Testis (tissue), 3 donors: ENCODE measurements around the gene ADAD2. TPM values are rescaled to one million over a fixed set of nuclear protein-coding genes. Genes with fewer than 3 reads are reported as not detected.

Experiments
- DNase-seq: peaks from one replicate; pipeline ENCODE4 v3.0.0-alpha.2; 2019
- H3K27ac ChIP-seq, 2 donors: fragments of 200-600 bp; sonication (generic); one replicate each; pipeline ENCODE4 v1.5.1; 2019
- H3K27me3 ChIP-seq: fragments of 200-600 bp; sonication (generic); one replicate; pipeline ENCODE4 v1.5.1; 2019
- H3K36me3 ChIP-seq: fragments of 200-600 bp; sonication (generic); one replicate; pipeline ENCODE4 v1.5.1; 2017; ENCODE audit warnings: low read depth; ENCODE audit errors: missing control alignments
- H3K4me1 ChIP-seq: fragments of 200-600 bp; sonication (generic); one replicate; pipeline ENCODE4 v1.5.1; 2019
- H3K4me3 ChIP-seq, 2 donors: fragments of 200-600 bp; sonication (generic); one replicate each; pipeline ENCODE4 v1.5.1; 2017 to 2019
- H3K9me3 ChIP-seq: fragments of 200-600 bp; sonication (generic); one replicate; pipeline ENCODE4 v1.5.1; 2017
- POLR2A ChIP-seq: fragments of 450-650 bp; IDR thresholded peaks from one replicate; pipeline ENCODE4 v1.6.1; 2017; ENCODE audit warnings: antibody characterized with exemption, mild to moderate bottlenecking, moderate library complexity
- WGBS, 2 donors: methylation state at CpG; one replicate each; pipeline ENCODE4 v1.1.5; 2018; 5-methylcytosine and 5-hydroxymethylcytosine counted together
- intact Hi-C: fragments of 100-400 bp; cut with DNase I; formaldehyde crosslinking; loops from one replicate; pipeline ENCODE4 v1.15.1; 2023; ENCODE audit warnings: low total_unique reads
- polyA plus RNA-seq: library from polyadenylated mRNA; stranded (reverse); fragments of 350-450 nt; fragmentation: Illumina TruSeq; extraction: RNeasy Lipid Tissue Mini Kit (QIAGEN cat#74804); gene quantifications from one replicate; pipeline ENCODE4 v1.2.3, GENCODE V29; 2014; ENCODE audit warnings: low read depth, low replicate concordance; ENCODE audit not compliant: insufficient read depth
- total RNA-seq, 2 donors: library from RNA; depleted of rRNA; stranded (reverse); fragments of >200 nt; gene quantifications; one replicate each; pipeline ENCODE4 v1.2.3, GENCODE V29; 2016
- TF ChIP-seq, protein P1 (sequence below), 3 experiments: fragments of 450-650 bp in 2 of 3; fragments of 200-600 bp in 1 of 3; sonication (generic) in 1 of 3; IDR thresholded peaks; one replicate each; pipeline ENCODE4 v1.5.1; 2016 to 2019; ENCODE audit warnings: antibody characterized with exemption in 3 of 3, mild to moderate bottlenecking in 2 of 3, moderate library complexity in 1 of 3

ADAD2 gene
- total and polyA plus RNA-seq, 3 donors from 2014 or later, result 98.4 to 174 (median 133) TPM

DNA sequence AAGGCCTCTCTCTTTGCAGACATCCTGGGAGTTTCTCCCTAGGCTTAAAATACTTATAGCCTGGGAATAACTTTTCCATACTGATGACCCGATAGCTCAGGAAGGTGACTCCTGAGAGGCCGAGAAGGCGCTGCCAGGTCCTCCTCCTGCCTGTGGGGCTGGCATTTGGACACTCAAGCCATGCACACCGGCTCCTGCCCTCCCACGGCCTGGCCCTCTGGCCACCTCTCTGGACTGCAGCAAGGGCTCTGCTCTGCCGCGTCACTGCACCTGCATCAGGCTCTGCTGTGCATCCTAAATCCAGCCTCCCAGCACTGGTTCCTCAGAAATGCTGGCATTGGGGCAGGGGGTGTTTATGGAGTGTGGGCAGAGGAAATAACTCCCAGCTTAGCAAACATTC is 34.6 kb downstream of the ADAD2 start:
- no peaks in the 10 kb centered on the region for H3K27me3 ChIP-seq
- peaks cover 11% of the 10 kb centered on the region for H3K4me1 ChIP-seq
- no peak overlapping the region for H3K4me3 ChIP-seq
- intact Hi-C loops, result no loop called here
- H3K9me3 ChIP-seq, result no peaks in the 10 kb centered on the region
- WGBS, 2 donors, result 64 to 77% methylated on average over 5 to 7 of the region's 7 CpGs
- no peak overlapping the region for H3K27ac ChIP-seq
- no peak for DNase-seq
- TF ChIP-seq POLR2A, result no peak
- TF ChIP-seq, protein P1, sequence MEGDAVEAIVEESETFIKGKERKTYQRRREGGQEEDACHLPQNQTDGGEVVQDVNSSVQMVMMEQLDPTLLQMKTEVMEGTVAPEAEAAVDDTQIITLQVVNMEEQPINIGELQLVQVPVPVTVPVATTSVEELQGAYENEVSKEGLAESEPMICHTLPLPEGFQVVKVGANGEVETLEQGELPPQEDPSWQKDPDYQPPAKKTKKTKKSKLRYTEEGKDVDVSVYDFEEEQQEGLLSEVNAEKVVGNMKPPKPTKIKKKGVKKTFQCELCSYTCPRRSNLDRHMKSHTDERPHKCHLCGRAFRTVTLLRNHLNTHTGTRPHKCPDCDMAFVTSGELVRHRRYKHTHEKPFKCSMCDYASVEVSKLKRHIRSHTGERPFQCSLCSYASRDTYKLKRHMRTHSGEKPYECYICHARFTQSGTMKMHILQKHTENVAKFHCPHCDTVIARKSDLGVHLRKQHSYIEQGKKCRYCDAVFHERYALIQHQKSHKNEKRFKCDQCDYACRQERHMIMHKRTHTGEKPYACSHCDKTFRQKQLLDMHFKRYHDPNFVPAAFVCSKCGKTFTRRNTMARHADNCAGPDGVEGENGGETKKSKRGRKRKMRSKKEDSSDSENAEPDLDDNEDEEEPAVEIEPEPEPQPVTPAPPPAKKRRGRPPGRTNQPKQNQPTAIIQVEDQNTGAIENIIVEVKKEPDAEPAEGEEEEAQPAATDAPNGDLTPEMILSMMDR (IDR thresholded peaks at IDR 0.05), result no peak
- no peaks in the 10 kb centered on the region for H3K36me3 ChIP-seq

DNA sequence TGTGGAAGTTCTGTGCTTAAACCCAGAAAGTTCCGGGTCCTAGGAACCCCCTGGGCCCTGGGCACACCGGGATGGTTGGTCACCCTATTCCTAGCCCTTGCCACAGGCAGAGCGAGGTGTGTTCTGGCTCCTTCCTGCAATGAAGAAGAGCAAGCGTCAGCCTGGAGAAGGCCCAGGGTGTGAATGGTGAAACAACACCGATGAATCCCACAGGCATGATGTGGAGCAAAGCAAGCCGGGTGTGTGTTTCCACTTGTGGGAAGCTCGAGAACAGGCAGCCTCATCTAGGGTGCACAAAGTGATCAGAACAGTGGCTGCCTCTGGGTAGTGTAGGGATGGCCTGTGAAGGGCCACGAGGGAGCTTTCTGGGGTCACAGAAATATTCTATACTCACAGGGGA is 35.1 kb downstream of the ADAD2 start:
- no peaks in the 10 kb centered on the region for H3K36me3 ChIP-seq
- H3K4me3 ChIP-seq, result no peak overlapping the region
- intact Hi-C loops, result no loop called here
- H3K9me3 ChIP-seq, result no peaks in the 10 kb centered on the region
- no peak for DNase-seq
- TF ChIP-seq, protein P1 (IDR thresholded peaks at IDR 0.05), result no peak
- 74 to 84% methylated on average over 8 of the region's 8 CpGs for whole genome bisulfite sequencing, 2 donors
- H3K27me3 ChIP-seq, result no peaks in the 10 kb centered on the region
- H3K27ac ChIP-seq, result no peak overlapping the region
- H3K4me1 ChIP-seq, result peaks cover 11% of the 10 kb centered on the region

DNA sequence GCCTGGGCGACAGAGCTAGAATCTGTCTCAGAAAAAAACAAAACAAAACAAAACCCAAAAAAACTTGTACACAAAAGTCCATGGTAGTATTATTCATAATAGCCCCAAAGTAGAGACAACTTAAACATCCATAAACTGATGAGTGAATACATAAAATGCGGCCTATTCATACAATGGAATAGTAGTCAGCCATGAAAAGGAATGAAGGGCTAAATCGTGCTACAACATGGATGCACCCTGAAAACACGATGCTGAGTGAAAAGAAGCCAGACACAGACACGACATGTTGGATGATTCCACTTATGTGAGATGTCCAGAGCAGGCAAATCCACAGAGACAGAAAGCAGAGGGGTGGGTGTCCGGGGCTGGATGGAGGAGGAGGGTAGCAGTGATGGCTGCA is 36.6 kb downstream of the ADAD2 start:
- Histone ChIP-seq H3K4me1 (peaks cover 11% of the 10 kb centered on the region), H3K27ac (no peak overlapping the region), H3K9me3 (no peaks in the 10 kb centered on the region), H3K4me3 (no peak overlapping the region), H3K36me3 (no peaks in the 10 kb centered on the region), H3K27me3 (no peaks in the 10 kb centered on the region)
- no peak for TF ChIP-seq POLR2A
- TF ChIP-seq, protein P1 (IDR thresholded peaks at IDR 0.05), result no peak
- WGBS, 2 donors, result 76 to 87% methylated on average over 6 of the region's 6 CpGs
- no peak for DNase-seq
- intact Hi-C loops, result no loop called here

DNA sequence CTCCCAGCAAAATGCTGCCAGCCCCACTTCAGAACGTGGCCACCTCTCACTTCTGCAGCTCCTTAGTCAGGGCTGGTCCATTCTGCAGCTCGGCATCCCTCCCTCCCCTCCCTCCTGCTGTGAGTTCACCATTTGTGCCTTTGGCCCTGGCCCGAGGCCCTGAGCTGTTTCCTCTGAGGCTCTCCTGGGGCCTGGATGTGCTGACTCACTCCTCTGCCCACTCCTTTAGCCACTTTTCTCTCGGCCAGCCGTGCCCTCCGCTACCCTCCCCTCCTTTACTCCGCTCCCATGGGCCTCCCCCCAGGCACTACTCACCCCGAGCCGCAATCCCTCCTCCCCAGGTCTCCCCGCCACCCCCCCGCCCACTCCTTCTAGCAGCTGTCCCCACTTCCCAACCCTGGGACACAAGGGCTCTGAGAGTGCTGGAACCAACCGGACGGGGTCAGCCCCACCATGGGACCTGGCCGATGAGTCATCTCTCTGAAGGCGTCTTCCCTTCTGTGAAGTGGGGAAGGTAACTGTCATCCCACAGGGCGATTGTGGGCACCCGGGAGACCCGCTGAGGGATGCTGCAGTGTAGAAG is 37.4 kb downstream of the ADAD2 start:
- intact Hi-C loops, result no loop called here
- H3K9me3 ChIP-seq, result no peaks in the 10 kb centered on the region
- H3K4me1 ChIP-seq, result peaks cover 11% of the 10 kb centered on the region
- no peaks in the 10 kb centered on the region for H3K27me3 ChIP-seq
- H3K36me3 ChIP-seq, result no peaks in the 10 kb centered on the region
- 45 to 55% methylated on average over 18 of the region's 18 CpGs for WGBS, 2 donors
- H3K27ac ChIP-seq, result peak overlapping the region; percentile 50 to 82
- DNase-seq, result peak; percentile 83
- no peak for TF ChIP-seq POLR2A
- TF ChIP-seq, protein P1 (IDR thresholded peaks at IDR 0.05), result no peak
- no peak overlapping the region for H3K4me3 ChIP-seq

DNA sequence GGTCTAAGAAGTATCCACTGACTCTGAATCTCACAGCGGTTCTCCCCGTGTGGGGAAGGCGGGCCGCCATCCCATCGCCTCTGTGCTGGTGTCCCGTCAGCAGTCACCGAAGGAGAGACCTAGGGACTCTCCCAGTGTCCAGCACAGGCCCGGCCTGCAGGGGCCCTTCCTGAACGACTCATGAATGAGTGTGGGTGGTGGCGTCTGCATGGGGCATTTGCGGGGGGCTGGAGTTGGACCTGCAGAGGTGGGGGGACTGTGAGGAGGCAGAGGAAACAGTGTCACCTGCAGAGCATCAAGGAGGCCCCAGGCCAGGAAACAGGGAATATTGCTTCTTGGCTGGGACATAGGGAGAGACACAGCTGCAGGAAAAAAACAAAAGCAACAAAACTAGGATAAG is 38.5 kb downstream of the ADAD2 start:
- intact Hi-C loops, result no loop called here
- no peak overlapping the region for H3K4me3 ChIP-seq
- no peaks in the 10 kb centered on the region for H3K27me3 ChIP-seq
- H3K9me3 ChIP-seq, result no peaks in the 10 kb centered on the region
- WGBS, 2 donors, result 81 to 84% methylated on average over 11 of the region's 11 CpGs
- no peak for DNase-seq
- no peak for TF ChIP-seq POLR2A
- TF ChIP-seq, protein P1 (IDR thresholded peaks at IDR 0.05), result no peak
- peak overlapping the region in 1 of 2 donors; percentile 82 for H3K27ac ChIP-seq
- no peaks in the 10 kb centered on the region for H3K36me3 ChIP-seq
- H3K4me1 ChIP-seq, result peaks cover 14% of the 10 kb centered on the region
